Sigmoid colon (tissue), 7 donors: Measurements from ENCODE around the gene PSMD7. TPM values are rescaled to one million over a fixed set of nuclear protein-coding genes. Genes with fewer than 3 reads are reported as not detected.

Experiments used
- DNase-seq: peaks from one replicate; pipeline ENCODE4 v3.0.0-alpha.2; 2019
- H3K27ac ChIP-seq, 4 donors: fragments of 200-600 bp; sonication (generic); one replicate each; pipeline ENCODE4 v1.5.1; 2016 to 2019; ENCODE audit warnings: mild to moderate bottlenecking in 1 of 4
- H3K27me3 ChIP-seq, 3 donors: fragments of 200-600 bp; sonication (generic); one replicate each; pipeline ENCODE4 v1.5.1; 2019; ENCODE audit warnings: mild to moderate bottlenecking in 1 of 3
- H3K36me3 ChIP-seq, 4 donors: fragments of 200-600 bp; sonication (generic); one replicate each; pipeline ENCODE4 v1.5.1; 2016 to 2019
- H3K4me1 ChIP-seq, 4 donors: fragments of 200-600 bp; sonication (generic); one replicate each; pipeline ENCODE4 v1.5.1; 2017 to 2019
- H3K4me3 ChIP-seq, 4 donors: fragments of 200-600 bp; sonication (generic); one replicate each; pipeline ENCODE4 v1.5.1; 2017 to 2019; ENCODE audit warnings: mild to moderate bottlenecking in 2 of 4, moderate library complexity in 1 of 4
- H3K9me3 ChIP-seq, 4 donors: fragments of 200-600 bp in 3 of 4; sonication (generic) in 3 of 4; one replicate each; pipeline versions ENCODE4 v1.5.1 to v1.6.1; 2013 to 2019
- CTCF ChIP-seq, 4 experiments: fragments of 450-650 bp in 3 of 4; fragments of 200-600 bp in 1 of 4; IDR thresholded peaks; one replicate each; pipeline ENCODE4 v1.5.1; 2016 to 2019; ENCODE audit warnings: antibody characterized with exemption in 4 of 4, mild to moderate bottlenecking in 3 of 4, moderate library complexity in 2 of 4
- EP300 ChIP-seq, 4 donors: sonication (generic); formaldehyde crosslinking; IDR thresholded peaks; one replicate each; pipeline ENCODE4 v1.6.1; 2017; ENCODE audit warnings: antibody characterized with exemption in 4 of 4
- POLR2A ChIP-seq, 2 donors: fragments of 450-650 bp; IDR thresholded peaks; one replicate each; pipeline ENCODE4 v1.6.1; 2016; ENCODE audit warnings: antibody characterized with exemption in 2 of 2, mild to moderate bottlenecking in 2 of 2, moderate library complexity in 2 of 2
- POLR2AphosphoS5 ChIP-seq, 4 donors: sonication (generic); formaldehyde crosslinking; IDR thresholded peaks; one replicate each; pipeline ENCODE4 v1.6.1; 2017; ENCODE audit warnings: antibody characterized with exemption in 4 of 4
- WGBS, 2 donors: extraction: QIAGEN DNeasy Blood & Tissue Kit; methylation state at CpG; one replicate each; pipeline ENCODE4 v1.1.7; 2013; 5-methylcytosine and 5-hydroxymethylcytosine counted together
- intact Hi-C: fragments of 100-400 bp; cut with DNase I; formaldehyde crosslinking; loops from one replicate; pipeline ENCODE4 v1.15.1; 2023
- polyA plus RNA-seq, 3 donors: library from polyadenylated mRNA; stranded (reverse); fragments of 200-250 nt; gene quantifications; one replicate each; pipeline ENCODE4 v1.2.3, GENCODE V29; 2013
- total RNA-seq, 4 donors: library from RNA; depleted of rRNA; stranded (reverse); fragments of >200 nt; gene quantifications; one replicate each; pipeline ENCODE4 v1.1.0, GENCODE V29; 2016
- donor health status: healthy with polysubstance abuse.
- donor health status: Bipolar disorder and iron deficiency.
- donor health status: healthy.

Gene PSMD7
- total and polyA plus RNA-seq, 7 donors, result 62.9 to 160 (median 85.1) TPM

- no peak overlapping the region for H3K27ac ChIP-seq
- H3K4me3 ChIP-seq, result no peak overlapping the region
- 61 to 78% methylated on average over 6 of the region's 6 CpGs for WGBS, 2 donors
- no peaks in the 10 kb centered on the region for H3K27me3 ChIP-seq
- no peaks in the 10 kb centered on the region for H3K36me3 ChIP-seq
- H3K9me3 ChIP-seq, result no peaks in the 10 kb centered on the region
- TF ChIP-seq POLR2AphosphoS5 (IDR thresholded peaks at IDR 0.05) (no peak), EP300 (IDR thresholded peaks at IDR 0.05) (no peak), POLR2A (IDR thresholded peaks at IDR 0.05) (no peak), CTCF (IDR thresholded peaks at IDR 0.05) (no peak)
- H3K4me1 ChIP-seq, result no peaks in the 10 kb centered on the region
- intact Hi-C loops, result no loop called here
- no peak for DNase-seq
These were observed 43.3 kb upstream of the PSMD7 start for GRCh38 chr16:74253161-74253938.

GRCh38 chr16:74257061-74257460, 39.6 kb upstream of the PSMD7 start:
- no peak for DNase-seq
- no peaks in the 10 kb centered on the region for H3K9me3 ChIP-seq
- no peaks in the 10 kb centered on the region for H3K36me3 ChIP-seq
- no peak for TF ChIP-seq POLR2AphosphoS5 (IDR thresholded peaks at IDR 0.05)
- no peak for TF ChIP-seq EP300 (IDR thresholded peaks at IDR 0.05)
- no peak for TF ChIP-seq POLR2A (IDR thresholded peaks at IDR 0.05)
- no peak for TF ChIP-seq CTCF (IDR thresholded peaks at IDR 0.05)
- H3K4me1 ChIP-seq, result no peaks in the 10 kb centered on the region
- no peak overlapping the region for H3K4me3 ChIP-seq
- no peak overlapping the region for H3K27ac ChIP-seq
- intact Hi-C loops, result no loop called here
- WGBS, 2 donors, result 60 to 69% methylated on average over 7 of the region's 7 CpGs
- no peaks in the 10 kb centered on the region for H3K27me3 ChIP-seq

GRCh38 chr16:74261068-74261467, 35.5 kb upstream of the PSMD7 start:
- no peak for DNase-seq
- Histone ChIP-seq H3K4me3 (no peak overlapping the region), H3K9me3 (no peaks in the 10 kb centered on the region), H3K36me3 (no peaks in the 10 kb centered on the region), H3K27me3 (no peaks in the 10 kb centered on the region), H3K27ac (no peak overlapping the region), H3K4me1 (peaks cover 0 to 9% (median 8%) of the 10 kb centered on the region in 4 donors)
- intact Hi-C loops, result no loop called here
- no peak for TF ChIP-seq EP300 (IDR thresholded peaks at IDR 0.05)
- no peak for TF ChIP-seq CTCF (IDR thresholded peaks at IDR 0.05)
- no peak for TF ChIP-seq POLR2A (IDR thresholded peaks at IDR 0.05)
- TF ChIP-seq POLR2AphosphoS5 (IDR thresholded peaks at IDR 0.05), result no peak
- WGBS, 2 donors, result 74 to 76% methylated on average over 5 of the region's 5 CpGs

GRCh38 chr16:74264811-74265210, 31.8 kb upstream of the PSMD7 start:
- no peaks in the 10 kb centered on the region for H3K36me3 ChIP-seq
- H3K27ac ChIP-seq, result peak overlapping the region in 2 of 4 donors; percentile 22 to 47
- no peaks in the 10 kb centered on the region for H3K9me3 ChIP-seq
- TF ChIP-seq CTCF (IDR thresholded peaks at IDR 0.05) (no peak), POLR2AphosphoS5 (IDR thresholded peaks at IDR 0.05) (no peak), EP300 (IDR thresholded peaks at IDR 0.05) (no peak), POLR2A (IDR thresholded peaks at IDR 0.05) (no peak)
- no peak overlapping the region for H3K4me3 ChIP-seq
- intact Hi-C loops, result no loop called here
- H3K4me1 ChIP-seq, result peaks cover 5 to 25% (median 10%) of the 10 kb centered on the region in 4 donors
- no peak for DNase-seq
- 56 to 71% methylated on average over 3 of the region's 3 CpGs for WGBS, 2 donors
- no peaks in the 10 kb centered on the region for H3K27me3 ChIP-seq
